ENCODE measurements around the gene SLC12A2.

Gene SLC12A2

GRCh38 chr5:128083033-128083810 is at the start of gene SLC12A2:
Gene SLC12A2 (plus strand): TSS chr5:128083766. CDS start chr5:128083955, 189 bp downstream.
- peak; percentile 92 for DNase-seq (ENCODE audit: low spot score)

GRCh38 chr5:128035689-128036088 is 47.9 kb upstream of the SLC12A2 start:
- no peak for DNase-seq (ENCODE audit: low spot score)

GRCh38 chr5:128036950-128037349 is 46.6 kb upstream of the SLC12A2 start:
- DNase-seq (ENCODE audit: low spot score) = no peak

GRCh38 chr5:128038643-128039042 is 44.9 kb upstream of the SLC12A2 start:
- no peak for DNase-seq (ENCODE audit: low spot score)

- DNase-seq (ENCODE audit: low spot score) = no peak
These were observed 42.6 kb upstream of the SLC12A2 start for GRCh38 chr5:128040927-128041326.

GRCh38 chr5:128052780-128053179 is 30.8 kb upstream of the SLC12A2 start:
- no peak for DNase-seq (ENCODE audit: low spot score)

GRCh38 chr5:128053291-128053954 is 30.1 kb upstream of the SLC12A2 start:
- no peak for DNase-seq (ENCODE audit: low spot score)

GRCh38 chr5:128060644-128061385 is 22.8 kb upstream of the SLC12A2 start:
- DNase-seq (ENCODE audit: low spot score) = no peak

GRCh38 chr5:128062172-128062746 is 21.3 kb upstream of the SLC12A2 start:
- DNase-seq (ENCODE audit: low spot score) = no peak

GRCh38 chr5:128074171-128074570 is 9.4 kb upstream of the SLC12A2 start:
- no peak for DNase-seq (ENCODE audit: low spot score)

GRCh38 chr5:128074953-128075352 is 8.6 kb upstream of the SLC12A2 start:
- DNase-seq (ENCODE audit: low spot score) = no peak

GRCh38 chr5:128077526-128077925 is 6.0 kb upstream of the SLC12A2 start:
- DNase-seq (ENCODE audit: low spot score) = no peak

GRCh38 chr5:128081111-128081851 is 2.3 kb upstream of the SLC12A2 start:
- no peak for DNase-seq (ENCODE audit: low spot score)

- no peak for DNase-seq (ENCODE audit: low spot score)
These were observed 974 bp upstream of the SLC12A2 start for GRCh38 chr5:128082551-128083032.

- no peak for DNase-seq (ENCODE audit: low spot score)
These were observed 253 bp downstream of the SLC12A2 start for GRCh38 chr5:128083811-128084227.

GRCh38 chr5:128084228-128085167 is 932 bp downstream of the SLC12A2 start:
- peak; percentile 47 for DNase-seq (ENCODE audit: low spot score)

- no peak for DNase-seq (ENCODE audit: low spot score)
These were observed 1.8 kb downstream of the SLC12A2 start for GRCh38 chr5:128085413-128085812.

GRCh38 chr5:128091579-128091978 is 8.0 kb downstream of the SLC12A2 start:
- no peak for DNase-seq (ENCODE audit: low spot score)

GRCh38 chr5:128092144-128092543 is 8.6 kb downstream of the SLC12A2 start:
- DNase-seq (ENCODE audit: low spot score) = no peak

GRCh38 chr5:128093368-128093767 is 9.8 kb downstream of the SLC12A2 start:
- no peak for DNase-seq (ENCODE audit: low spot score)

All from Ammon's horn (tissue), 1 donor.